ENCODE data around the gene SMIM33.
"Not testable (repeated sequence)": the region's sequence is repeated elsewhere in the genome, so short reads cannot be mapped to it uniquely, and the experiment has no call there.

The SMIM33 gene

GRCh38 chr5:139470821-139471300 lies at the start of gene SMIM33:
Gene SMIM33, plus strand, starts transcription at chr5:139471004. Its CDS starts 118 bp downstream, at chr5:139471122.
- DNase-seq (ENCODE audit: low read depth) = no peak

GRCh38 chr5:139422307-139422893 lies 48.4 kb upstream of the SMIM33 start:
- peak; percentile 81 for DNase-seq (ENCODE audit: low read depth)

DNA sequence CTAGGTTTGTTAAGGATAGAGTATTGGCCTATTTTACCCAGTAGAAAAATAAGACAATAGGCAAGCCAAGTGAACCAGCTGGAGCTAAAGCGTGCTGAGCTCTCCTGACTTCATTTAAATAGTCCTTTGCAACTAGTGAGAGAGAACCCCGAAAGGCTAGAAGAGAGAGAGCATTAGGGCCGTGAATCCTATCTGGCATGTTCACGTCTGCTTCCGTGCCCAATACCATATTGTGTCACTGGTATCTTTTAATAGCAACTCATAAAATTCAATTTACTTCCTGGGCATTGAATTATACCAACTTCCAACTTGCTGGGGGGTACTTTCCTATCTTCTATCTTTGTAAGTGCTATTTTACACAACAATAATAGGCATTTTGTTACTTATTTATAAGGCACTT lies 45.3 kb upstream of the SMIM33 start:
- DNase-seq (ENCODE audit: low read depth) = no peak

DNA sequence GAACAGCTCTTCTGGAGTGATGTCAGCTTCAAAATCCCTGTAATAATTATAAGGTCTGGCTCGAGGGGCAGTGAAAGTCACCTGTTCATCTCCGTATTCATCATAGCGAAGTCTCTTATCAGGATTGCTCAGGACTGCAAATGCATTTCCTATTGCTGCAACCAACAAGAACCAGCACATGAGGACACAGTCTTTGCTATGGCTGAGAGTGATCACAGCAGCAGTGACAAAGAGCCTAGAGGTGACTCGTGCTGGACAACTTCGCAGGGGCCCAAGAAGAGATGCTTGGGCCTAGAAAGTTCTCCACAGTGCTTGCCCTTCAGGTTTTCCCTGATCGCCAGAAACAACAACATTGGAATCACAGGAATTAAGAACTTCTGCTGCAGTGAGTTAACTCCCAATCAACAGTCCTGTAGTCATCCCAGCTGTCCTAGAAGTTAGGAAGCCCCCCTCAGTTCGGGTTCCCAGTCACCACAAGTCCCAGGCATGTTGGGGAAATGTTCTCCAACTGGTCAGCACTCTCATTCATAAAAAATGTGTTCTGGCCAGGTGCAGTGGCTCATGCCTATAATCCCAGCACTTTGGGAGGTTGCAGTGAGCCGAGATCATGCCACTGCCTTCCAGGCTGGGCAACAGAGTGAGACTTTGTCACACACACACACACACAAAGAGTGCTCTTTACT lies 44.5 kb upstream of the SMIM33 start:
- peak; percentile 60 for DNase-seq (ENCODE audit: low read depth)

- no peak for DNase-seq (ENCODE audit: low read depth)
Measured at GRCh38 chr5:139430015-139430414, 40.8 kb upstream of the SMIM33 start.

GRCh38 chr5:139431706-139432105 lies 39.1 kb upstream of the SMIM33 start:
- DNase-seq (ENCODE audit: low read depth) = peak; percentile 36

DNA sequence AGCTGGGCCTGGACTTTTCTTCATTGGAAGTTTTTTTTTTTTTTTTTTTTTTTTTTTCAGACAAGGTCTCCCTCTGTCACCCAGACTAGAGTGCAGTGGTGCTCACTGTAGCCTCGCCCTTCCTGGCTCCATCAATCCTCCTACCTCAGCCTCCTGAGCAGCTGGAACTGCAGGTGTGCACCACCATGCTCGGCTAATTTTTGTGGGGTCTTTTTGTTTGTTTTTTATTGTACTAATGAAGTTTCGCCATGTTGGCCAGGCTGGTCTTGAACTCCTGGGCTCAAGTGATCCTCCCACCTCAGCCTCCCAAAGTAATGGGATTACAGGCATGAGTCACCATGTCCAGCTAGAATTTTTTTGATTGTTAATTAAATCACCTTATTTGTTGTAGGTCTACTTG lies 35.1 kb upstream of the SMIM33 start:
- no peak for DNase-seq (ENCODE audit: low read depth)

DNA sequence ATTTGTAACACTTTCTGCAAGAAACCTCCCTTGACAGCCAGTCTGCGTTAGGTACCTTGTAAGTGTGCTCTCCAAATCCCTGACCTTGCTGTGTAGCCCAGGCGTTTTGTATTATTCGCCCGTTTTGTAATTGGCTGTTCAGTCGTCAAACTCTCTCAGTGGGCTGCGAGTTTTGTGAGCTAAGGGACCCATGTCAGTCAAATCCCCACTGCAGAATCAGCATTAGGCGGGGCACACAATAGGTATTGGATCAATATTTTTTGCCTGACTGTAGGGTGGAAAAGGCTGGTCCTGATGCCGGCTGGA lies 32.1 kb upstream of the SMIM33 start:
- no peak for DNase-seq (ENCODE audit: low read depth)

DNA sequence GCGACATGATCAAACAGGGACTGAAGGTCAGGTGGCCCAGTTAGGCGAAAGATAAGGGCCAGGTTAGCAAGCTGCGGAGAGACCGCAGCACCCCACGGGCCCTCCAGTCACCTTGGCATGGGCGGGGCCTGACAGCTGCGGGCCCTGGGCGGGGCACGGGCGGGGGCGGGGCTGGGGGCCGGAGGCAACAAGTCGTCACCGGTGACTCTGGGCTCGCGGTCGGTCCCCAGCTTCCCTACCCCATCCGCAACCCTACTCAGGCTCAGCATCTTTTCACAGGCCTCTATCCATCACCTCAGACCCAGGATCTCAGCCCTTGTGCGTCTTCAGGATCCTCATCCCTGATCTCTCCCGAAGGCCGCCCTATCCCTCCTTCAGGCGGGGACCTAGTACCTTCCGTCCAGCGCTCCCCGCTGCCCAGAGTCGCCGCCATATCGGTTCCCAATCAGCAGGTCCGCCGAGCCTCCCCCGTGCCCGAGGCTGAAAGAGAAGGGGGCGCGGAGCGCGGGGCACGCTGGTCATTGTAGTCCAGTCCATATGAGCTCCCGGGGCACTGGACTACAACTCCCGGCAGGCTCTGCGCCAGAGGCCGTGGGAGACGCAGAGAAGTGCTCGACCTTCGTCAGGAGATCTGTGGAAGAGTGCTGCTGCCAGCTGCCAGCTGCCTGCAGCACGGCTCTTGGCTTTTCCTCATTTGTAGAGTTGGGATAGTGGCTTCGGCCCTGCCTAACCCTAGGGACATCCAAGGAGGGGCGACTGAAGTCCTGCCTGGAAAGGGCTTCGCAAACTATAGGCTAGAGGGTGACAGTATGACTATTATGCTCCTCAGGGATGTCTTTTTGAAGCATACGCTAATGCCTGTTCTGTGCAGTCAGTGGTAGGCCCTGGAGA lies 31.5 kb upstream of the SMIM33 start, which contains the start of gene DNAJC18:
Gene DNAJC18 (minus strand): TSS at position 513 of the 891 bp plus-strand sequence. CDS start 80 bp downstream, at position 433.
- DNase-seq (ENCODE audit: low read depth) = peak; percentile 92

- not testable (repeated sequence) for DNase-seq (ENCODE audit: low read depth)
Measured at GRCh38 chr5:139440416-139440815, 30.4 kb upstream of the SMIM33 start.

DNA sequence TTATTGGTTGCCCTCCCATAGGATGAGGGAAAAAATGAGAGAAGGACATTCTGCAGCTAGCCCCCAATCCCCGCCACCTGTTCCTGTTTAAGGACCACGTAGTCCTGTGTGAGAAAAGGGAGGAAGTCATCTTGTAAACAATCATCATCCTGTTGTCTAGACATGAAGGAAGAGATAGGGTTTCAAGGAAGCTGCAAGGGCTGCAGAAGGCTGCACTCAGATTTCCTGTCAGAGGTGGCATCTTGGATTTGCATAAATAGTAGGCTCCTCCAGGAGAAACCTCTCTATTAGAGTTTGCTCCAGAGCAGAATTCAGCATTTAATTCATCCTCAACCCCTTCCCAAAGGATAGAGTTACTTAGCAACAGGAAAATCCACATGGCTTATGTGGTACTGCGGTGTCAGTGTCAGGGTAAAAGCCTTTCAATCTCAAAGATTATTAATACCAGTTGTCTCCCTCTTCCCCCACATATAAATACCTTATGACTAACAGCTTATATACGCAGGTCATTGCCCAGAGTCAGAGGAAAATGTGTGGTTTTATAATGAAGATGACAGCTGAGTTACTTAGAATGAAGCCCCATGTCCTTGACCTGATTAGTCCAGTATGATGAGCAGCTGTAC lies 26.9 kb upstream of the SMIM33 start:
- DNase-seq (ENCODE audit: low read depth) = peak; percentile 88

GRCh38 chr5:139445325-139446170 lies 25.3 kb upstream of the SMIM33 start:
- DNase-seq (ENCODE audit: low read depth) = no peak

DNA sequence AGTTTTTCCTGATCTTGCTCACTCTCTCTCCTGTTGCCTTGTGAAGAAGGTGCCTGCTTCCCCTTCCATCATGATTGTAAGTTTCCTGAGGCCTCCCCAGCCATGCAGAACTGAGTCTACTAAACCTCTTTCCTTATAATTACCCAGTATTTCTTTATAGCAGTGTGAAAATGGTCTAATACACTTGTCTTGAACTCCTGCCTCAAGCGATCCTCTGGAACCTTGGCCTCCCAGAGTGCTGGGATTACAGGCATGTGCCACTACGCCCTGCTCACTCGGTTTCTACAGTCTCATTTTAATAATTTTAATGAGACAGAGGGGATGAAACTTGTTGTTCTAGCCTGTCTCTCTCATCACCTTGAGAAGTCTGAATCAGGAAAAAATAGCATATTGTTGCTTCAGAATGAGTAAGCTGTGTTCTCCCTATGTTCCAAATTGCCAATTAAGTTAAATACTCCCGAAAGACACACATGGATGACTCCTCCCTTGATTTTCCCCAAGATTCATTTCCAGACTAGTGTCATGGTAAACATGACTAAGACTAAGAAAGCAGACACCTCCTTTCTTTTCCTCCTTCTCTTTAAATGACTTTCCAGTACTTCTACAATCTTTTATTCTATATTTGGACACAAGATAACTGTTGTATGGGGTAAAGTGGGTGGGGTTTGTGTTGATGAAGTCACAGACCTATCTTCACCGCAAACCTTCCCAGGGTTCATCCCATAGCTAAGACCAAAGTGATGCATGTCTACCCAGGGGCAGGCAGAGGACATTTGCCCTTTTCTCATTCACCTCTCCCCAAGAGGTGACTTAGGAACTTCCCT lies 23.6 kb upstream of the SMIM33 start:
- peak; percentile 19 for DNase-seq (ENCODE audit: low read depth)

- DNase-seq (ENCODE audit: low read depth) = no peak
Measured at GRCh38 chr5:139451176-139451575, 19.6 kb upstream of the SMIM33 start.

DNA sequence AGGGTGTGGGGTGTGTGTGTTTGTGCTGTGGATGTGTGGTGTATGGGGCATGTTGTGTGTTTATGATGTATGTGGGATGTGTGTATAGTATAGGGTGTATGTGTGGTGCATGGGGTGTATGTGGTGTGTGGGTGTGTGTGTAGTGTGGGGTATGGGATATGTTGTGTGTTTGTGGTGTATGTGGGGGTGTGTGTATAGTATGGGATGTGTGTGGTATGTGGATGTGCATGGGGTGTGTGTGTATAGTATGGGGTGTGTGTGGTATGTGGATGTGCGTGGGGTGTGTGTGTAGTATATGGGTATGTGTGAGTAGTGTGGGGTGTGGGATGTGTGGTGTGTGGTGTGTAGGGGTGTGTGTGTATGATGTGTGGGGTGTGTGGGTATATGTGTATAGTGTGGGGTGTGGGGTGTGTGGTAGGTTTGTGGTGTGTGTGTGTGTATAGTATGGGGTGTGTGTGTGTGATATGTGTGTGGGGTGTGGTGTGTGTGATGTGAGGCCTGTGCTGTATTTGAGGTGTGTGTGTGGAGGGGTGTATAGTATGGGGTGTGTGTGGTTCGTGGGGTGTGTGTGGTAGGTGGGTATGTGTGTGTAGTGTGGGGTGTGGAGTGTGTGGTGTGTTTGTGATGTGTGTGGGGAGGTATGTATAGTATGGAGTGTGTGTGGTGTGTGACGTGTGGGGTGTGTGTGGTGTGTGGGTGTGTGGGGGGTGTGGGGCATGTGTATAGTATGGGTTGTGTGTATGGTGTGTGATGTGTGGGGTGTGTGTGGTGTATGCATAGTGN lies 18.7 kb upstream of the SMIM33 start:
- DNase-seq (ENCODE audit: low read depth) = no peak

DNA sequence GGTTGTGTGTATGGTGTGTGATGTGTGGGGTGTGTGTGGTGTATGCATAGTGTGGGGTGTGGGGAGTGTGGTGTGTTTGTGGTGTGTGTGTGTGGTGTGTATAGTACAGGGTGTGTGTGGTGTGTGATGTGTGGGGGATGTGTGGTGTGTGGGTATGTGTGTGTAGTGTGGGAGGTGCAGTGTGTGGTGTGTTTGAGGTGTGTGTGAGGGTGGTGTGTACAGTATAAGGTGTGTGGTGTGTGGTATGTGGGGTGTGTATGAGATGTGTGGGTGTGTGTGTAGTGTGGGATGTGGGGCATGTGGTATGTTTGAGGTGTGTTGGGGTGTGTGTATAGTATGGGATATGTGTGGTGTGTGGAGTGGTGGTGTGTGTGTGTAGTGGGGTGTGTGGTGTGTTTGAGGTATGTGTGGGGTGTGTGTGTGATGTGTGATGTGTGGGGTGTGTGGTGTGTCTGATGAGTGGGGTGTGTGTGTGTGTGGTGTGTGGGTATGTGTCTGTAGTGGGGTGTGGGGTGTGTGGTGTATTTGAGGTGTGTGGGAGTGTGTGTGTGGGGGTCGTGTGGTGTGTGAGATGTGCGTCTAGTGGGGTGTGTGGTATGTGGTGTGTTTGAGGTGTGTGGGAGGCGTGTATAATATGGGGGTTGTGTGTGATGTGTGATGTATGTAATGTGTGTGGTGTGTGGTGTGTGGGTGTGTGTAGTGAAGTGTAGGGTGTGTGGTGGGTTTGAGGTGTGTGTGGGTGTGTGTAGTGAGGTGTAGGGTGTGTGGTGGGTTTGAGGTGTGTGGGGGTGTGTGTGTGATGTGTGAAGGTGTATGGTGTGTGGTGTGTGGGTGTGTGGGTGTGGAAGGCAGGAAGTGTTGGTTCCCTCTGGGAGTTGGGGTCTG lies 16.9 kb upstream of the SMIM33 start:
- no peak for DNase-seq (ENCODE audit: low read depth)

DNA sequence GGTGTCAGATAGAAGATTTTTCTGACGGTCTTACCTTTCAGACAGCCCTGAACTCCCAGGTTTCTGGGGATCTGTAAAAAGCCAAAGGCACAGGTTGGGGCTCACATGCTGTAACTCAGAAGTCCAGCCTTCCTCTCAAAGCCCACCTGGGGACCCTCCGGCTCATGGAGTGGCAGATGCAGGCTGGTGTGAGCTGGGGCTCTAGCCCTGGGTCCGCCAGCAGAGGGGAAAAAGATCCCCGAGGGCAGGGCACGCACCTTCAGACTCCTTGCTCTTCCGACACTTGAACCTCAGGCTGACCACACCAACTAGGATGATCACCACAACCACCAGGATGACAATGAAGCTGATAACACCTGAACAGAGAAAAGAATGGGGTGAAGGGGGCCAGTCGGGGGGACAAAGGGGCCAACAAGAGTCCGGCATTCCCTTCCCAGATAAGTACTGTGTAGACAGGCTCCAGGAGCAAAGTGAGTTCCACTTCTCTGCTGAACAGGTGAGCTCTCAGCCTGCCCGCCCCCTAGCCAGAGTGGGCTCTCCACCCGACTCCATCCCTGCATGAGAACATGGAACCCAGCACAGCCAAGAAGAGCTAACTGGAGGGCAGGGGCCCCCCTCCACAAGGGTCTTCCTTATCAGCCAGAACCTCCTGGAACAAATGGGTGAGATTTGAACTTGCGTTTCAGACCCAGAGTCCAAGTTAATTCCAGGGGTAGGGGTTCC lies 16.1 kb upstream of the SMIM33 start:
- DNase-seq (ENCODE audit: low read depth) = no peak

- no peak for DNase-seq (ENCODE audit: low read depth)
Measured at GRCh38 chr5:139456776-139457175, 14.0 kb upstream of the SMIM33 start.
